Measurements from ENCODE around the gene TOP1. TPM values are rescaled to one million over a fixed set of nuclear protein-coding genes. Genes with fewer than 3 reads are reported as not detected.

Gene TOP1
- total RNA-seq (2014; rRNA removed; shearing (Covaris generic)): 13.6 and 15.4 TPM in 2 replicates

DNA sequence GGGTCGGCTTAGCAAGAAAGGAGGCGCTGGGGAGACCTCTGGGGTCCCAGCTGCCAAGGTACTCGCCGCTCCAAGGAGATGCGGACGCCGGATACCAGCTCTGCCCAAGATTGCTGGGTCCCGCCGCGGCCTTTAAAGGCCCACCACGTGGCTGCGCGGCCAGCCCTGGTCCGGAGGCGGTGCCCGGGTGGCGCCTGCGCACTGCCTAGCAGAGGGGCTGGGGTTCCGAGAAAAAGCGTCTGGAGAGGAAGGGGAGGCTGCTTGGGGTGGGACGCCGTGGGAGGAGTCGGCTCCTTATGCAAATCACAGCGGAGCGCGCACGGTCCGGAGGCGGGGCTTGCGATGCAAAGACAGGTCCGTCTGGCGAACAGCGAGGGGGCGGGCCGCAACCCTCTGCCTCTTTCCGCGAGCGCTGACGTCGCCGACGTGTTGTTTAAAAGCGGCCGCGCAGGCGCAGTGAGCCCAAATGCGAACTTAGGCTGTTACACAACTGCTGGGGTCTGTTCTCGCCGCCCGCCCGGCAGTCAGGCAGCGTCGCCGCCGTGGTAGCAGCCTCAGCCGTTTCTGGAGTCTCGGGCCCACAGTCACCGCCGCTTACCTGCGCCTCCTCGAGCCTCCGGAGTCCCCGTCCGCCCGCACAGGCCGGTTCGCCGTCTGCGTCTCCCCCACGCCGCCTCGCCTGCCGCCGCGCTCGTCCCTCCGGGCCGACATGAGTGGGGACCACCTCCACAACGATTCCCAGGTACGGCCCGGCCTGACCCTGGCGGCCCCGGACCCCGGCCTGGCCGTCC lies at the start of gene TOP1:
Gene TOP1, plus strand, starts transcription at position 464 of the 791 bp plus-strand sequence. Its CDS starts 246 bp downstream, at position 710.
- DNase-seq (ENCODE audit: low read depth in 1 of 2, low spot score in 2 of 2): peak; percentile 99 to 100
- Histone ChIP-seq H3K27me3 (replicated peaks) (no peaks in the 10 kb centered on the region), H3K4me1 (replicated peaks) (peaks cover 21% of the 10 kb centered on the region), H3K4me3 (peak within 1 kb of the TSS; percentile 88), H3K27ac (peak within 1 kb of the TSS; percentile 96), H3K9me3 (replicated peaks) (no peaks in the 10 kb centered on the region), H3K36me3 (peaks cover 45% of the 10 kb centered on the region)

DNA sequence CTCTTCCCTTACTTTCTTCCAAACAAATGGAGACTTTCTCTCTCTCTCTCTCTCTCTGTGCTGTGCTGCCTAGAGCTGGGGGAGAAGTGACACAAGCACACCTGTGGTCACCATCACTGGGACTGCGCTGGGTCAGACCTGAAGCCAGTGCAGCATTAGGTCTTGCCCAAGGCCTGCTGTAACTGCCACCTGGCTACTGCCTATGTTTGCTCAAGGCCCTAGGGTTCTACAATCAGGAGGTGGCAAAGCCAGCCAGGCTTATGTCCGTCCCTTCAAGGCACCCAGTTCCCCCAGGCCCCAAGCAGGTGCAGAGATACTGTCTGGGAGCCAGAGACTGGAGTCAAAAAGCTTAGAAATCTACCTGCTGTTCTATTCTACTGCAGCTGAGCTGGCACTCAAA lies 49.4 kb upstream of the TOP1 start:
- Histone ChIP-seq H3K36me3 (no peaks in the 10 kb centered on the region), H3K4me1 (replicated peaks) (no peaks in the 10 kb centered on the region), H3K9me3 (replicated peaks) (peaks cover 5% of the 10 kb centered on the region), H3K27ac (no peak overlapping the region), H3K27me3 (replicated peaks) (0 out of 2 replicates have a peak, but pooled peaks cover 2% of the 10 kb centered on the region), H3K4me3 (no peak overlapping the region)
- peak in 1 of 2 experiments; percentile 22 for DNase-seq (ENCODE audit: low read depth in 1 of 2, low spot score in 2 of 2)

DNA sequence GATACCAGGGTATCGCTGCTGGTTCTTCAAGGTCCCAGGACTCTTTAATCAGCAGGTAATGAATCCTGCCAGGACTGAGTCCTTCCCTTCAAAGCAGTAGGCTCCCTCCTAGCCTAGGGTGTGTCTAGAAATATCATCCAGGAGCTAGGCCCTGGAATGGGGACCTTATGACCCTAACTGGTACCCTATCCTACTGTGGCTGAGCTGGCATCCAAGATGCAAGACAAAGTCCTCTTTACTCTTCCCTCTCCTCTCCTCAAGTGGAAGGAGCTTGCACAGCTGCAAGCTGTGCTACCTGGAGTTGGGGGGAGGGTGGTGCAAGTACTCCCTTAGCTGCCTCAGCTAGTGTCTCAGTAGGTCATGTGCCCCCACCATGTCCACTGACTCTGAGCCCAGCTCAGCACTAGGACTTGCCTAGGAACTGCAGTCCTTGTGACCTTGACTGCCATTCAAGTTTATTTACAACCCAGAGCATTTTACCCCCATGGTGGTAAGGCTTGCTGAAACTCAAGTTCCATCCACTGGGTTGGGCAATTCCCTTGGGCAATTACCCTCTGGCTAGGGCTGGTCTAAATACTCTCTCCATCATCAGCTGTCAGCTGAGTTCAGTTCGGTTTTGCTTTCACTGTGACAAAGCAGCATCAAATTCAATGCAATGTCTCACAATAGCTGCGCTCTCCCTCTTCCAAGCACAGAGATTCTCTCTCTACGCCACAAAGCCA lies 48.4 kb upstream of the TOP1 start:
- Histone ChIP-seq H3K4me3 (no peak overlapping the region), H3K27ac (no peak overlapping the region), H3K9me3 (replicated peaks) (peaks cover 5% of the 10 kb centered on the region), H3K4me1 (replicated peaks) (no peaks in the 10 kb centered on the region), H3K36me3 (no peaks in the 10 kb centered on the region), H3K27me3 (replicated peaks) (0 out of 2 replicates have a peak, but pooled peaks cover 2% of the 10 kb centered on the region)
- DNase-seq (ENCODE audit: low read depth in 1 of 2, low spot score in 2 of 2): peak in 1 of 2 experiments; percentile 21

DNA sequence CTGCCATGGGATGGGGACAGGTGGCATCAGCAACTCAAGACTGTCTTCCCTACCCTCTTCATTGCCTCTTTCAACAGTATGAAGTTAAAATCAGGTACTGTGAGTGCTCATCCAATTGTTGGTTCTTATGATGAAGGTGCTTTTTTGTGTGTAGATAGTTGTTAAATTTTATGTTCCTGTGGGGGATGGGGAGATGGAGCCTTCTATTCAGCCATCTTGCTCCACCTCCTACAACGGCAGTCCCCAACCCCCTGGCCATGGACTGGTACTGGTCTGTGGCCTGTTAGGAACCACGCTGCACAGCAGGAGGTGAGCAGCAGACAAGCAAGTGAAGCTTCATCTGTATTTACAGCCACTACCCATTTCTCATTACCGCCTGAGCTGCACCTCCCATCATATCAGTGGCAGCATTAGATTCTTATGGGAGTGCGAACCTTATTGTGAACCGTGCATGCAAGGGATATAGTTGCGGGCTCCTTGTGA lies 47.8 kb upstream of the TOP1 start:
- DNase-seq (ENCODE audit: low read depth in 1 of 2, low spot score in 2 of 2): no peak
- no peaks in the 10 kb centered on the region for H3K4me1 ChIP-seq (replicated peaks)
- H3K36me3 ChIP-seq: no peaks in the 10 kb centered on the region
- peaks cover 5% of the 10 kb centered on the region for H3K9me3 ChIP-seq (replicated peaks)
- no peaks in the 10 kb centered on the region for H3K27me3 ChIP-seq (replicated peaks)
- no peak overlapping the region for H3K4me3 ChIP-seq
- no peak overlapping the region for H3K27ac ChIP-seq

GRCh38 chr20:40982415-40983145 lies 46.0 kb upstream of the TOP1 start:
- Histone ChIP-seq H3K36me3 (no peaks in the 10 kb centered on the region), H3K4me3 (no peak overlapping the region), H3K4me1 (replicated peaks) (no peaks in the 10 kb centered on the region), H3K9me3 (replicated peaks) (no peaks in the 10 kb centered on the region), H3K27ac (no peak overlapping the region), H3K27me3 (replicated peaks) (no peaks in the 10 kb centered on the region)
- no peak for DNase-seq (ENCODE audit: low read depth in 1 of 2, low spot score in 2 of 2)

- no peaks in the 10 kb centered on the region for H3K4me1 ChIP-seq (replicated peaks)
Measured at GRCh38 chr20:40983898-40984297, 44.7 kb upstream of the TOP1 start.

DNA sequence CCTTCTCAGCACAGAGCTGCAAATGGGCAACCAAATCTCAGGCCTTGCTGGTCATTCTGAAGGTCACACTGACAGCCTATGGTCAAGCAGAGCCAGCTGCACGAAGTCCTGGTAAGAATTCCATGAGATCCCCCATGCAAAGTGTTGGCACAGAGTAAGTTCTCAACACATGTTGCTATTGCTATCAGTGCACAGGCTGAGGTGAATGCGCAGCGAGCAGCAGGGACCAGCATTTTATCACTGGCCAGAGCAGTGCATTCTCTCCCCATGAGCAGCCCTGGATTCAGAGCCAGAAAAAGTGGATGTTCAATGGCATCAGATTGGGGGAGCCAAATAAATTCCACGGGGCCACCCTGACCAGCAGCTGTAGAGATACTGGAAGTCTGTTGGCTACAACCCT lies 44.1 kb upstream of the TOP1 start:
- Histone ChIP-seq H3K4me3 (no peak overlapping the region), H3K9me3 (replicated peaks) (no peaks in the 10 kb centered on the region), H3K4me1 (replicated peaks) (no peaks in the 10 kb centered on the region), H3K36me3 (no peaks in the 10 kb centered on the region), H3K27me3 (replicated peaks) (no peaks in the 10 kb centered on the region), H3K27ac (no peak overlapping the region)
- DNase-seq (ENCODE audit: low read depth in 1 of 2, low spot score in 2 of 2): no peak

More at GRCh38 chr20:40983898-40984297, 44.7 kb upstream of the TOP1 start:
- Histone ChIP-seq H3K36me3 (no peaks in the 10 kb centered on the region), H3K4me3 (no peak overlapping the region), H3K27ac (no peak overlapping the region), H3K27me3 (replicated peaks) (no peaks in the 10 kb centered on the region), H3K9me3 (replicated peaks) (no peaks in the 10 kb centered on the region)
- no peak for DNase-seq (ENCODE audit: low read depth in 1 of 2, low spot score in 2 of 2)

DNA sequence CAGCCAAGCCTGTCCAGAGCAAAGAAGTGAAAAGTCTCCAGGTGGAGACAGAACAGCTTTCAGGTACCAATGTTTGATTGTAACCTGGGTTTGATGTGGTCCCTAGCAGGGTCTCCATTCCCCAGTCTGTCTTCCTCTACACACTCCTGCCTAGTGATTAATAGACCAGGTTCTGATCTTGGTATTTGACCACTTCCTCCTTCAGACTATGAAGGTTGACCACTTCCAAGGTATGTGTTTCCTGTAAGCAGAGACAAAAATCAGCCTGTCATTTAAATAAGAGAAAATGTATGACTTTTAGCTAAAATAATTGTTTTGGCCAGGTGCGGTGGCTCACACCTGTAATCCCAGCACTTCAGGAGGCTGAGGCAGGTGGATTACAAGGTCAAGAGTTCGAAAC lies 41.8 kb upstream of the TOP1 start:
- no peaks in the 10 kb centered on the region for H3K36me3 ChIP-seq
- peaks cover 13% of the 10 kb centered on the region for H3K4me1 ChIP-seq (replicated peaks)
- H3K27ac ChIP-seq: no peak overlapping the region
- DNase-seq (ENCODE audit: low read depth in 1 of 2, low spot score in 2 of 2): no peak
- H3K4me3 ChIP-seq: no peak overlapping the region
- H3K27me3 ChIP-seq (replicated peaks): no peaks in the 10 kb centered on the region
- no peaks in the 10 kb centered on the region for H3K9me3 ChIP-seq (replicated peaks)

DNA sequence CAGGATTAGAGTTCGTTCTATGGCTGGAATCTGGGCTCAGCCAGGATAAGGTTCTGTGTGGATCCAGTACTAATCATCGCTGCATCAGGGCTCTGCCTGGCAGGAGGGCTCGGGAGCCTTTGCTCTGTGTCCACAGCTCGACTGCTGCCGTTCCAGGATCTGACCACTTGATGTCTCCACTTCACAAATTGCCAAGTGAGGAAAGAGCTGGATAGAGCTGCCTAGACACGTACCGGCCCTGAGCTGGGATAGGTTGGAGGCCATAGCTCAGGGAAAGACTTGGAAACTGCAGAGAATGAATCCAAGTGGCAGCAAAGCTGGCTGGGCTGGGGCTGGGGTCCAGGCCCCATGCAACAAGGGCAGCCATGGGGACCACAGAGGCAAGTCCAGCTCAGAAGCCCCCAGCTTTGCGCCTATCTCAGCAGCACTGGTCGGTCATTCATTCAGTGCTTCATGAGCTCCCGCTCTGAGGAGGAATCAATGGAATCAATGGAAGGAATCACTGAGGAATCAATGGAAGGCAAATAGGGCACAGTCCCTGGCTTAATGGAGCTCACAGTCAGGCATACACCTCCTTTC lies 38.0 kb upstream of the TOP1 start:
- DNase-seq (ENCODE audit: low read depth in 1 of 2, low spot score in 2 of 2): peak; percentile 71 to 78
- Histone ChIP-seq H3K4me1 (replicated peaks) (peaks cover 13% of the 10 kb centered on the region), H3K36me3 (no peaks in the 10 kb centered on the region), H3K4me3 (no peak overlapping the region), H3K27ac (no peak overlapping the region), H3K27me3 (replicated peaks) (no peaks in the 10 kb centered on the region), H3K9me3 (replicated peaks) (no peaks in the 10 kb centered on the region)

DNA sequence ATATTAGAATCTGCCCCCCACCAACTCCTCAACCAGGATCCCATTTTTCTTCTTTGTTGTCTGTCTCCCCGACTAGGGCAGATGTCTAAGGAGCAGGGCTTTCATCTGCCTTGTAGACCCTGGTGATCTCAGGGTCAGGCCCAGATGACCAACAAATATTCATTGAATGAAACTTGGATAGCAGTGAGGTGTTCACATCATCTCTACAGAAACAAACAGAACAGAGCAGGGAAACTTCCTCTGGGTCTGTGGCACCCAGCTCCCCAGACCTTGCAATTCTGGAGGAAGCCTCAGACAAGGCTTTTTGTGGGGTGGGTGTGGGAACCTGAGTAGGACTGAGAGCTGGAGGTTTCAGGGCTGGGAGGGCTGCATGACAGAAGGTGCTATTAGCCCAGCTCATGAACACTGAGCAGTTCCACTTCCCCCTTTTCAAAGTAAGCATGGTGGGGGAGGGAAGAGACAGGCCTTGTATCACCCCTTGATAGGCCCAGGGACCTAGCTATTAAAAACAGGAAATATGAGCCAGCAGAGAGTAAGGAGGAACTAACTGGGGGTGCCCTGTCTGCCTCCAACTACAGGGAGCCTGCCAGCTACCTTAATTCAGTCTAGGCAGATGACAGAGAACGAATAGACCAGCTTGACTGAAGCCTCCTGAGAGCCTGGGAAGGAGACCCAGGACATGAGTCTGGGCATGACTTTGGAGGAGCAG lies 37.3 kb upstream of the TOP1 start:
- no peak overlapping the region for H3K27ac ChIP-seq
- H3K9me3 ChIP-seq (replicated peaks): no peaks in the 10 kb centered on the region
- no peak for DNase-seq (ENCODE audit: low read depth in 1 of 2, low spot score in 2 of 2)
- H3K27me3 ChIP-seq (replicated peaks): no peaks in the 10 kb centered on the region
- H3K4me1 ChIP-seq (replicated peaks): peaks cover 14% of the 10 kb centered on the region
- H3K4me3 ChIP-seq: no peak overlapping the region
- no peaks in the 10 kb centered on the region for H3K36me3 ChIP-seq

DNA sequence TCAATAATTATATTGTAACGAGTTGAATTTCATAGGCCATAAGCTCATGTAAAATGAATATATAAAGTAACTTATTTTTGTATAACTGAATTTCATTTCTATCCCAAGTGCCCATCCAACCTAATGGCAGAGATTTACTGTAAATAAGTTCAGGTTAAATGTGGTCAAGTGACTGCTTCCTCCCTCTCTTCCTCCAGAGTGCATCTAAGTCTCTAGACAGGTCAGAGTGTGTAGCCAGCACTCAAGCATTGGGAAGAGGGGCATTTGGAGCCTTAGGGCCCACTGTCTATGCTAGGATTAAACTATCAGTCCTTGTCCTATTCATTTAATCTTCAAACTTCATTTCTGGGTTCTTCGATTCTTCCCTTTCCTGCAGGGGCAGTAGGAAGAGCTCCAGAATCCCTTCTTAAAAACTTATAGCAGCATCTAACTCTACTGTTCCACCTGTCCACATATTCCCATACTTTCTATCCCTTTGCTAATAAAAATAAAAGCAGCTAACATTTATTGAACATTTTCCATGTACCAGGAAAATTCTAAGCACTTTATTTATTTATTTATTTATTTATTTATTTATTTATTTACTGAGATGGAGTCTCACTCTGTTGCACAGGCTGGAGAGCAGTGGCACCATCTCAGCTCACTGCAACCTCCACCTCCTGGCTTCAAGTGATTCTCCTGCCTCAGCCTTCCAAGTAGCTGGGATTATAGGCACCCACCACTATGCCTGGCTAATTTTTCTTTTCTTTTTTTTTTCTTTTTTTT lies 36.1 kb upstream of the TOP1 start:
- DNase-seq (ENCODE audit: low read depth in 1 of 2, low spot score in 2 of 2): no peak
- peaks cover 22% of the 10 kb centered on the region for H3K4me1 ChIP-seq (replicated peaks)
- no peak overlapping the region for H3K27ac ChIP-seq
- H3K27me3 ChIP-seq (replicated peaks): no peaks in the 10 kb centered on the region
- H3K9me3 ChIP-seq (replicated peaks): no peaks in the 10 kb centered on the region
- no peak overlapping the region for H3K4me3 ChIP-seq
- H3K36me3 ChIP-seq: no peaks in the 10 kb centered on the region

DNA sequence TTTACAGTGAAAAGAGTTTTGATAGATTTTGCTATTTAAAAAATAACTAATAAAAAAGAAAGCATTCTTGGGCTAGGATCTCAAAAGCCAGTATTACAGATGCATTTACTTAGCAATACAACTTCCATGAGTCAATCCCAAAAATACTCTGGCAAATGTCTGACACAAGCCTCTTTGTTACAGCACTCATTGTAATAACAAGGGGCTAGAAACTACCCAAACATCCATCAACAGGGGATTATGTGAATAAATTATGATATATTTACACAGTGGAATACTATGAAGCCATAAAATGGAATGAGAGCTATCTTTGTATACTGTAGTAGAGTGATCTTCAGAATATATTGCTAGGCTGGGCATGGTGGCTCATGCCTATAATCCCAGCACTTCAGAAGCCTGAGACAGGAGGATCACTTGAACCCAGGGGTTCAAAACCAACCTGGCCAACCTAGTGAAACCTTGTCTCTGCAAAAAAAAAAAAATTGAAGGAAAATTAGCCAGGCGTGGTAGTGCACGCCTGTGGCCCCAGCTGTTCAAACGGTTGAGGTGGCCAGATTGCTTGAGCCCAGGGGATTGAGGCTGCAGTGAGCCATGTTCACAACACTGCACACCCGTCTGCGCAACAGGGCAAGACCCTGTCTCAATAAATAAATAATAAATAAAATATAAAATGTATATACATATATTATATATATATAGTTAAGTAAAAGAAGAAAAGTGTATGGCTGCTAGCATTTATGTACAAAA lies 34.7 kb upstream of the TOP1 start:
- no peak overlapping the region for H3K27ac ChIP-seq
- H3K9me3 ChIP-seq (replicated peaks): no peaks in the 10 kb centered on the region
- peaks cover 22% of the 10 kb centered on the region for H3K4me1 ChIP-seq (replicated peaks)
- no peak overlapping the region for H3K4me3 ChIP-seq
- no peak for DNase-seq (ENCODE audit: low read depth in 1 of 2, low spot score in 2 of 2)
- no peaks in the 10 kb centered on the region for H3K27me3 ChIP-seq (replicated peaks)
- H3K36me3 ChIP-seq: no peaks in the 10 kb centered on the region

All from SJSA1 (cell line).